Femur (tissue), 1 donor: ENCODE data around the gene CTIF.

Source experiments
- DNase-seq: peaks from one replicate; pipeline ENCODE4 v3.0.0-alpha.2; 2017

The CTIF gene

GRCh38 chr18:48575658-48576456 lies 37.0 kb downstream of the CTIF start:
- peak; percentile 40 for DNase-seq

GRCh38 chr18:48576457-48576771 lies 37.6 kb downstream of the CTIF start:
- peak; percentile 43 for DNase-seq

GRCh38 chr18:48577478-48578190 lies 38.8 kb downstream of the CTIF start:
- no peak for DNase-seq

- no peak for DNase-seq
These were observed 39.5 kb downstream of the CTIF start for GRCh38 chr18:48578289-48578688.

GRCh38 chr18:48580066-48580465 lies 41.2 kb downstream of the CTIF start:
- DNase-seq: no peak

- peak; percentile 73 for DNase-seq
These were observed 42.0 kb downstream of the CTIF start for GRCh38 chr18:48580782-48581181.

- DNase-seq: peak; percentile 68
These were observed 42.4 kb downstream of the CTIF start for GRCh38 chr18:48581206-48581605.

- no peak for DNase-seq
These were observed 43.1 kb downstream of the CTIF start for GRCh38 chr18:48581941-48582340.

- DNase-seq: no peak
These were observed 44.1 kb downstream of the CTIF start for GRCh38 chr18:48582946-48583345.

- no peak for DNase-seq
These were observed 44.7 kb downstream of the CTIF start for GRCh38 chr18:48583573-48583972.

GRCh38 chr18:48589797-48590519 lies 51.1 kb downstream of the CTIF start:
- peak; percentile 67 for DNase-seq

- DNase-seq: no peak
These were observed 51.8 kb downstream of the CTIF start for GRCh38 chr18:48590678-48591077.

- no peak for DNase-seq
These were observed 53.8 kb downstream of the CTIF start for GRCh38 chr18:48592540-48593171.

GRCh38 chr18:48594471-48595094 lies 55.8 kb downstream of the CTIF start:
- DNase-seq: peak; percentile 43

- DNase-seq: no peak
These were observed 56.9 kb downstream of the CTIF start for GRCh38 chr18:48595703-48596218.

GRCh38 chr18:48597110-48597509 lies 58.3 kb downstream of the CTIF start:
- DNase-seq: no peak

- DNase-seq: no peak
These were observed 58.8 kb downstream of the CTIF start for GRCh38 chr18:48597671-48598070.

- no peak for DNase-seq
These were observed 60.6 kb downstream of the CTIF start for GRCh38 chr18:48599391-48599790.

GRCh38 chr18:48600046-48600445 lies 61.2 kb downstream of the CTIF start:
- DNase-seq: no peak

GRCh38 chr18:48600456-48601090 lies 61.7 kb downstream of the CTIF start:
- no peak for DNase-seq

- no peak for DNase-seq
These were observed 62.5 kb downstream of the CTIF start for GRCh38 chr18:48601343-48601742.

- no peak for DNase-seq
These were observed 64.0 kb downstream of the CTIF start for GRCh38 chr18:48602759-48603390.
